HepG2 (cell line): Measurements from ENCODE around the gene MTHFR. TPM values are rescaled to one million over a fixed set of nuclear protein-coding genes. Genes with fewer than 3 reads are reported as not detected.

ENCODE experiments used
- ATAC-seq: fragments of 200-7000 bp; cut with Tn5 transposase; 3 replicates; pipeline ENCODE4 v1.9.1; 2020; ENCODE audit warnings: mild to moderate bottlenecking, moderate library complexity
- BruUV-seq: library from RNA; stranded (reverse); fragments of 400-500 nt; replicated peaks from 2 replicates; lab custom pipeline; 2021; lab: Mats Ljungman, UMichigan
- CTCF ChIA-PET: fragments of 300-600 bp; formaldehyde crosslinking; extraction: SDS; loops from one replicate; lab custom pipeline; 2021; ENCODE audit warnings: low total read pairs, inconsistent platforms, low intra/inter-chr PET ratio; lab: Yijun Ruan, JAX
- POLR2A ChIA-PET: fragments of 350-600 bp; sonication (Branson Sonifier 250); formaldehyde crosslinking; loops from one replicate; lab custom pipeline; 2020; ENCODE audit warnings: antibody characterized with exemption, inconsistent platforms; lab: Yijun Ruan, JAX
- DNase-seq: peaks from one replicate; pipeline ENCODE4 v3.0.0-alpha.2; 2015; ENCODE audit warnings: low spot score
- FAIRE-seq: peaks from 3 replicates; lab custom pipeline; 2011; peaks lifted over from hg19 to GRCh38; lab: Jason Lieb, UNC
- H2AFZ ChIP-seq: one replicate; pipeline ENCODE4 v1.6.1; 2011; ENCODE audit warnings: low read length, inconsistent platforms
- H3K27ac ChIP-seq: fragments of 300-600 bp; 3 replicates; pipeline ENCODE4 v1.8.0; 2011; ENCODE audit warnings: mixed run types, mild to moderate bottlenecking, mixed read lengths, low read length, inconsistent platforms; ENCODE audit not compliant: insufficient read depth; ENCODE audit errors: extremely low read length
- H3K27me3 ChIP-seq, 2 experiments: fragments of 200-600 bp in 1 of 2; 2 replicates in 1 of 2; 3 replicates in 1 of 2; pipeline versions ENCODE4 v1.6.0 to v1.8.0; 2011; ENCODE audit warnings: low read length in 2 of 2, mild to moderate bottlenecking in 2 of 2, moderate library complexity in 2 of 2, inconsistent platforms in 1 of 2; ENCODE audit not compliant: insufficient read depth in 2 of 2, control insufficient read depth in 1 of 2
- H3K36me3 ChIP-seq, 2 experiments: fragments of 200-600 bp in 1 of 2; replicated peaks in 1 of 2; 2 replicates in 1 of 2; 3 replicates in 1 of 2; pipeline versions ENCODE4 v1.5.1 to v1.8.0; 2011; ENCODE audit warnings: low read length in 2 of 2, inconsistent platforms in 1 of 2; ENCODE audit not compliant: insufficient read depth in 2 of 2, control insufficient read depth in 1 of 2
- H3K4me1 ChIP-seq: 2 replicates; pipeline ENCODE4 v1.5.1; 2012; ENCODE audit warnings: low read length, inconsistent platforms; ENCODE audit not compliant: insufficient read depth
- H3K4me2 ChIP-seq: 2 replicates; pipeline ENCODE4 v1.6.0; 2011; ENCODE audit warnings: low read depth, low read length, inconsistent platforms
- H3K4me3 ChIP-seq, 3 experiments: fragments of 200-600 bp in 1 of 3; sonication (generic), shearing (Covaris generic) in 1 of 3; replicated peaks in 1 of 3; 2 replicates each; pipeline ENCODE4 v1.5.1; 2011 to 2016; ENCODE audit warnings: low read length in 3 of 3, inconsistent platforms in 2 of 3, low read depth in 2 of 3, mild to moderate bottlenecking in 2 of 3, control low read depth in 1 of 3, mixed read lengths in 1 of 3; ENCODE audit not compliant: insufficient read depth in 1 of 3
- H3K79me2 ChIP-seq: one replicate; pipeline ENCODE4 v1.6.1; 2011; ENCODE audit warnings: low read length, inconsistent platforms; ENCODE audit not compliant: insufficient read depth
- H3K9ac ChIP-seq: 2 replicates; pipeline ENCODE4 v1.6.0; 2011; ENCODE audit warnings: mild to moderate bottlenecking, low read depth, low read length, inconsistent platforms; ENCODE audit not compliant: insufficient read depth
- H3K9me3 ChIP-seq: 2 replicates; pipeline ENCODE4 v1.5.1; 2012; ENCODE audit warnings: mild to moderate bottlenecking, low read length
- H4K20me1 ChIP-seq: 2 replicates; pipeline ENCODE4 v1.6.0; 2011; ENCODE audit warnings: inconsistent platforms, mild to moderate bottlenecking, low read length, moderate library complexity; ENCODE audit not compliant: insufficient read depth
- EEA1 ChIP-seq: sonication (generic); formaldehyde crosslinking; IDR thresholded peaks from 2 replicates; pipeline ENCODE4 v1.5.1; 2020; ENCODE audit warnings: mild to moderate bottlenecking, missing genetic modification reagents, borderline replicate concordance
- KIAA2018 ChIP-seq: sonication (generic); formaldehyde crosslinking; IDR thresholded peaks from 2 replicates; pipeline ENCODE4 v1.5.0; 2020; ENCODE audit warnings: mild to moderate bottlenecking, missing genetic modification reagents, borderline replicate concordance
- REL ChIP-seq: sonication (generic); formaldehyde crosslinking; conservative IDR thresholded peaks from 2 replicates; pipeline ENCODE4 v1.8.0; 2022; ENCODE audit warnings: mild to moderate bottlenecking, missing genetic modification reagents, moderate library complexity
- RFX3 ChIP-seq: IDR thresholded peaks from 2 replicates; pipeline ENCODE4 v1.6.1; 2016; ENCODE audit warnings: missing biosample characterization, missing genetic modification reagents
- ZBED4 ChIP-seq: sonication (generic); formaldehyde crosslinking; IDR thresholded peaks from 2 replicates; pipeline ENCODE4 v1.4.0; 2020; ENCODE audit warnings: missing genetic modification reagents, borderline replicate concordance
- ZBTB44 ChIP-seq: sonication (generic); formaldehyde crosslinking; IDR thresholded peaks from 2 replicates; pipeline ENCODE4 v1.4.0; 2020; ENCODE audit warnings: missing genetic modification reagents
- ZNF3 ChIP-seq: IDR thresholded peaks from 2 replicates; pipeline ENCODE4 v1.7.0; 2017; ENCODE audit warnings: inconsistent platforms
- WGBS: methylation state at CpG from one replicate; pipeline ENCODE4 v1.1.6; 2017; ENCODE audit warnings: low lambda C conversion rate; 5-methylcytosine and 5-hydroxymethylcytosine counted together
- in situ Hi-C: cut with HindIII; loops from 2 replicates; pipeline ENCODE4 v1.10.0; 2017; ENCODE audit warnings: low pct_unique_long_range_greater_than_20kb; ENCODE audit not compliant: extremely low pct_ligation_motif_present
- intact Hi-C: fragments of 100-400 bp; cut with micrococcal nuclease; formaldehyde crosslinking; loops from one replicate; pipeline ENCODE4 v1.10.0; 2022; ENCODE audit not compliant: unreplicated experiment
- polyA plus RNA-seq, 8 experiments: library from polyadenylated mRNA; depleted of rRNA in 3 of 8; stranded (reverse) in 7 of 8; unstranded in 1 of 8; fragments of >200 nt; fragmentation: Illumina TruSeq in 4 of 8; extraction: Trizol in 4 of 8; gene quantifications; 2 replicates each; pipeline versions ENCODE4 v1.2.1 to v1.2.3, GENCODE V29; 2011 to 2016; ENCODE audit warnings: low read depth in 4 of 8, missing spikeins in 1 of 8, mixed read lengths in 1 of 8; ENCODE audit not compliant: insufficient read depth in 1 of 8
- total RNA-seq, 5 experiments: library from RNA; depleted of rRNA; stranded (reverse); fragments of >200 nt; fragmentation: Illumina TruSeq; extraction: Trizol; gene quantifications; 2 replicates each; pipeline ENCODE4 v1.2.3, GENCODE V29; 2016; ENCODE audit warnings: low read depth in 1 of 5

Gene MTHFR
- total and polyA plus RNA-seq, 2 of the 13 experiments (the other 11 are each of a cell fraction or from before 2014, with no cell fraction given), result 3.8 to 8.2 TPM

- H2AFZ ChIP-seq, result no peak overlapping the region
- ChIA-PET CTCF (no interaction called here), POLR2A (no interaction called here)
- H3K79me2 ChIP-seq, result no peaks in the 10 kb centered on the region
- no peak overlapping the region for H3K9ac ChIP-seq
- H3K4me3 ChIP-seq, result no peak overlapping the region
- DNase-seq (no peak), ATAC-seq (no peak), FAIRE-seq (no peak)
- peaks cover 17% of the 10 kb centered on the region for H3K4me1 ChIP-seq
- in situ Hi-C loops, result no loop called here
- H4K20me1 ChIP-seq, result no peaks in the 10 kb centered on the region
- H3K4me2 ChIP-seq, result no peak overlapping the region
- BruUV-seq, result no TSS peak
- no peaks in the 10 kb centered on the region for H3K36me3 ChIP-seq
- H3K27ac ChIP-seq, result no peak overlapping the region
- intact Hi-C loops, result no loop called here
- H3K9me3 ChIP-seq, result no peaks in the 10 kb centered on the region
- H3K27me3 ChIP-seq, result peaks cover 3% of the 10 kb centered on the region in 2 experiments; a peak in 3 of 5 replicates
- 65% methylated on average over 4 of the region's 9 CpGs for WGBS
- no peak for TF ChIP-seq KIAA2018 (CRISPR knock-in tag)
- TF ChIP-seq ZBED4, result no peak
- TF ChIP-seq ZNF3 (CRISPR knock-in tag), result no peak
- no peak for TF ChIP-seq ZBTB44 (CRISPR knock-in tag)
- no peak for TF ChIP-seq REL (CRISPR knock-in tag)
- no peak for TF ChIP-seq EEA1 (CRISPR knock-in tag)
- TF ChIP-seq RFX3 (CRISPR knock-in tag), result no peak
These were observed 27.4 kb downstream of the MTHFR start for GRCh38 chr1:11778336-11778735.
